ENCODE measurements around the gene CPNE5. TPM values are rescaled to one million over a fixed set of nuclear protein-coding genes. Genes with fewer than 3 reads are reported as not detected.

Gene CPNE5
- total RNA-seq, 2 experiments from 2014 or later, result 4.0 TPM

DNA sequence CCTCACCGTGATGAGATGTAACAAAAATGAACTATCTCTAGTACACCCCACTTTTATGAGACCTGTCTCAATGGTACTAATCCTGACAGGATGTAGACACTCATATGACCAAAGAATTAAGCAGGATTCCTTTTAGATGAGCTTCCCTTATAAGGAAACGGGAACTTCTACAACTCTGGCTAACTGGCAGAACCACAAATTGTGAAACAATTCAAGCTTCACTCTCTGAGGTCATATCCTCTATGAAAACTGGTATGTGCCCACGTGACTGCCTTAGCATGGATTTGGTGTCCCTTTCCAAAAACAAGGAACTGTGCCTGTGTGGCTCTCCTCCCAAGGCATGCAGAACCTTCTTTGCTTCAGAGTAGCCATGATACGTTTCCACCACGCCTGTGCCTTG is 14.1 kb upstream of the CPNE5 start:
- no peaks in the 10 kb centered on the region for H3K27me3 Mint-ChIP-seq
- CTCF ChIA-PET, result interaction anchor here (0.9 to 6.8 kb wide), 13 partner anchors 8 to 362 kb away, joined by 3 to 89 read pairs (median 6); no protein-coding TSS in a partner anchor
- no peak for DNase-seq
- POLR2A ChIA-PET, result interaction anchor here (0.9 to 5.4 kb wide), 6 partner anchors 10 to 133 kb away, joined by 3 to 24 read pairs (median 5); partner anchors contain the start of genes C6orf89, MTCH1 and PPIL1
- peaks cover 44% of the 10 kb centered on the region for H3K36me3 Mint-ChIP-seq (ENCODE audit: low read depth)
- no peak overlapping the region for H3K4me3 Mint-ChIP-seq
- H3K9me3 Mint-ChIP-seq, result no peaks in the 10 kb centered on the region
- peaks cover 5% of the 10 kb centered on the region for H3K4me1 Mint-ChIP-seq
- no peak overlapping the region for H3K27ac Mint-ChIP-seq

DNA sequence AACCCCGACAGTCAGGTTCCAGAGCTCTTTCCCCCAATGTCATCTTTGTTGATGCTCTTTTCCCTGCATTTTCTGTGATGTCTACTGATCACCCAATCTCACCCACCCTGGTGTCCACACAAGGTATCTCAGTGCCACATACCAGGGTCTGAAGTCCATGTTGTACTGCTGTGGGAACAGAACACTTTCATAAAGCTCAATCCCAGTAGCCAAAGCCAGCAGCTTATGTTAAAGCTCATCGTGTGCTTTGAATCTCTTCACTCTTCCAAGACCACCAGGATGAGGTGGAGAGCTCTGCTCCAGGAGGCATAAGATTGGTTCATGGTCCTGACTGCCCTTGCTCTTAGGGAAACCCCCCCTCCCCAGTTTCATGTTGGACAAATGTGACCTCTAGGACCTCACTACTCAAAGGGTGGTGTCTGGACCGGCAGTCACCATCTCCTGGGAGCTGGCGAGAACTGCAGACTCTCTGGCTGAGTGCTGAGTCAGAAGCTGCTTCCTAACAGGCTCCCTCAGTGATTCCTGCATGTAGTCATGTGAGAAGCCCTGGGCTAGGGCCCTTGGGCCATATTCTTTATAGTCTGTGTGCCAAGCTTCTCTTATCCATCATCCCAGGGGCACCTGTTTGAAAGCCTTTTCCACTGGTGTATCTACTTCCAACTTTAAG is 13.4 kb upstream of the CPNE5 start:
- peaks cover 43% of the 10 kb centered on the region for H3K36me3 Mint-ChIP-seq (ENCODE audit: low read depth)
- H3K27me3 Mint-ChIP-seq, result no peaks in the 10 kb centered on the region
- ChIA-PET CTCF (interaction anchor here (0.9 to 6.8 kb wide), 18 partner anchors 8 to 363 kb away, joined by 3 to 89 read pairs (median 4); no protein-coding TSS in a partner anchor), POLR2A (interaction anchor here (0.6 to 5.4 kb wide), 11 partner anchors 8 to 133 kb away, joined by 3 to 24 read pairs (median 4); partner anchors contain the start of genes C6orf89, MTCH1 and PPIL1)
- no peak overlapping the region for H3K4me3 Mint-ChIP-seq
- no peak overlapping the region for H3K27ac Mint-ChIP-seq
- peaks cover 5% of the 10 kb centered on the region for H3K4me1 Mint-ChIP-seq
- H3K9me3 Mint-ChIP-seq, result no peaks in the 10 kb centered on the region
- no peak for DNase-seq

DNA sequence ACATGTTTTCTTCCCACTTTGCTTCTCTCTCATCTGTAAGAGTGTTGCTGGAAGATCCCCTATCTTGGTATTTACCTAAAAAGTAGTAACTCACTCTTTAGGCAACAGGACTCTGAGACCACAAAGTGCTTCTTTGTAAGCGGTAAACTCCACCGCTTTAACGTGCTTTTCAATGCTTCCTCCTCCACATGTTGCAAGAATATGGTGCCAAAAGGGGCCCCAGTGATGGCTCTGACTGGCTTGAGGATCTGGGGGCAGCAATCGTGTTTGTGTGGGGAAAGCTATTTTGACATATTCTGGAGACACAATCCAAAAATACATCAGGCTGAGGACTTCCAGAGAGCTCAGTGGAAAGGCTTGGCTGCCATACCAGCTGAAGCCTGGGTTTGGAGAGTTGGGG is 12.4 kb upstream of the CPNE5 start:
- H3K4me1 Mint-ChIP-seq, result peaks cover 5% of the 10 kb centered on the region
- no peak overlapping the region for H3K27ac Mint-ChIP-seq
- H3K36me3 Mint-ChIP-seq (ENCODE audit: low read depth), result peaks cover 38% of the 10 kb centered on the region
- POLR2A ChIA-PET, result interaction anchor here (0.7 to 5.4 kb wide), 8 partner anchors 9 to 82 kb away, joined by 3 to 24 read pairs (median 4); partner anchors contain the start of genes C6orf89 and PPIL1
- H3K9me3 Mint-ChIP-seq, result no peaks in the 10 kb centered on the region
- CTCF ChIA-PET, result interaction anchor here (0.6 to 6.8 kb wide), 22 partner anchors 9 to 867 kb away, joined by 3 to 89 read pairs (median 5); no protein-coding TSS in a partner anchor
- H3K4me3 Mint-ChIP-seq, result no peak overlapping the region
- DNase-seq, result no peak
- no peaks in the 10 kb centered on the region for H3K27me3 Mint-ChIP-seq

- POLR2A ChIA-PET, result interaction anchor here (1.0 to 5.4 kb wide), 5 partner anchors 9 to 82 kb away, joined by 3 to 24 read pairs (median 6); partner anchors contain the start of genes C6orf89 and PPIL1
- DNase-seq, result peak; percentile 46
- peaks cover 5% of the 10 kb centered on the region for H3K4me1 Mint-ChIP-seq
Measured at GRCh38 chr6:36851149-36851614, 11.9 kb upstream of the CPNE5 start.

GRCh38 chr6:36850021-36850420 is 10.8 kb upstream of the CPNE5 start:
- H3K27ac Mint-ChIP-seq, result no peak overlapping the region
- no peaks in the 10 kb centered on the region for H3K27me3 Mint-ChIP-seq
- H3K36me3 Mint-ChIP-seq (ENCODE audit: low read depth), result peaks cover 28% of the 10 kb centered on the region
- no peak overlapping the region for H3K4me3 Mint-ChIP-seq
- ChIA-PET CTCF (interaction anchor here (1.0 to 6.8 kb wide), 11 partner anchors 13 to 121 kb away, joined by 3 to 89 read pairs (median 7); no protein-coding TSS in a partner anchor), POLR2A (interaction anchor here (5.4 kb wide), 1 partner anchor 25 kb away, joined by 24 read pairs; the partner anchor contains the start of gene PPIL1)
- no peaks in the 10 kb centered on the region for H3K9me3 Mint-ChIP-seq
- peaks cover 5% of the 10 kb centered on the region for H3K4me1 Mint-ChIP-seq
- no peak for DNase-seq

More at GRCh38 chr6:36851149-36851614, 11.9 kb upstream of the CPNE5 start:
- no peak overlapping the region for H3K27ac Mint-ChIP-seq
- H3K4me3 Mint-ChIP-seq, result no peak overlapping the region
- no peaks in the 10 kb centered on the region for H3K9me3 Mint-ChIP-seq
- H3K27me3 Mint-ChIP-seq, result no peaks in the 10 kb centered on the region
- CTCF ChIA-PET, result interaction anchor here (0.6 to 6.8 kb wide), 22 partner anchors 8 to 867 kb away, joined by 3 to 89 read pairs (median 4); no protein-coding TSS in a partner anchor
- H3K36me3 Mint-ChIP-seq (ENCODE audit: low read depth), result peaks cover 34% of the 10 kb centered on the region

- Mint-ChIP-seq H3K4me1 (peaks cover 3% of the 10 kb centered on the region), H3K4me3 (no peak overlapping the region), H3K27me3 (peaks cover 3% of the 10 kb centered on the region), H3K9me3 (no peaks in the 10 kb centered on the region), H3K36me3 (ENCODE audit: low read depth) (peaks cover 17% of the 10 kb centered on the region), H3K27ac (no peak overlapping the region)
- no peak for DNase-seq
- ChIA-PET CTCF (interaction anchor here (1.0 to 6.8 kb wide), 3 partner anchors 65 to 82 kb away, joined by 4 to 89 read pairs (median 48); no protein-coding TSS in a partner anchor), POLR2A (interaction anchor here (0.9 to 5.4 kb wide), 3 partner anchors 11 to 26 kb away, joined by 3 to 24 read pairs (median 5); partner anchors contain the start of gene PPIL1)
Measured at GRCh38 chr6:36848658-36849441, 9.6 kb upstream of the CPNE5 start.

DNA sequence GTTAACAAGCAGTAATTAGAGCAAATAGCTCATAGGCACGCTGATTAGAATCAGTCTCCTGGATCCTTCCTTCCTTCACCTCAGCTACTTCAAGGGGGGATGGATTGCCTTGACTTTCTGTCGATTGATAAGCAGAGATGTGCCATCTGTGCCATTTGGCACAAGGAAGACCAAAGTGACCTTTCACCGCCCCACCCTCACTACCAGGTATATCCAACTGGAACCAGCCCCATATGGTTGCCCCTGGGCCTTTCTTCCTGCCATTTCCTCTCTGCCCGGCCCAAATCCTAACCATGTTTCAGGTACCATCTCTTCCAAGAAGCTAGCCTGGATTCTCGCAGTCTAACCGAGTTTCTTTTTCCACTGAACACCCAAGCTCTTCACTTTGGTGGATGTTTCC is 8.7 kb upstream of the CPNE5 start:
- H3K27ac Mint-ChIP-seq, result no peak overlapping the region

GRCh38 chr6:36847152-36847551 is 7.9 kb upstream of the CPNE5 start:
- Mint-ChIP-seq H3K27me3 (peaks cover 3% of the 10 kb centered on the region), H3K27ac (no peak overlapping the region)
- POLR2A ChIA-PET, result no interaction called here

More for the DNA sequence above, 8.7 kb upstream of the CPNE5 start:
- CTCF ChIA-PET, result interaction anchor here (0.8 to 6.8 kb wide), 4 partner anchors 26 to 170 kb away, joined by 4 to 89 read pairs (median 5); no protein-coding TSS in a partner anchor
- H3K4me3 Mint-ChIP-seq, result no peak overlapping the region
- no peaks in the 10 kb centered on the region for H3K9me3 Mint-ChIP-seq
- DNase-seq, result no peak
- peaks cover under 1% of the 10 kb centered on the region for H3K4me1 Mint-ChIP-seq
- peaks cover 3% of the 10 kb centered on the region for H3K27me3 Mint-ChIP-seq
- H3K36me3 Mint-ChIP-seq (ENCODE audit: low read depth), result peaks cover 12% of the 10 kb centered on the region
- POLR2A ChIA-PET, result interaction anchor here (0.9 kb wide), 1 partner anchor 18 kb away, joined by 5 read pairs; no protein-coding TSS in a partner anchor

DNA sequence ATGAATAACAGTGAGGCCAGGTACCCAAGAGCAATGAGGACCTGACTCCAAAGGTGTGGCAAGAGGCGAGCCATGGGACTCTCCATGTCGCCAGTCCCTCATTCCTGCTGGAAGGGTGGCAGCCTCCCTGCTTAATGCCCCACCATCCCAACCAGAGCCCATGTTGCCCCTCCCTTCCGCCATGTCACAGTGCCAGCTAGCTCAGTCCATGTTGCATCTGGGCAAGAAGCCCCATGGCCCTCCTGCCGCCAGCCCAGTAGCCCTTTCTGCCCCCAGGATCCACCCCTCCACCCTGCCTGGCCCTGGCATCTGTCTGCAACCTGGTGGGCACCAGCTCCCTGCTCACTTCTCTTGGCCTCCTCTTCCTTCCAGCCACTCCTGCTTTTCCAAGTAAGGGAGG is 6.0 kb upstream of the CPNE5 start:
- Mint-ChIP-seq H3K36me3 (ENCODE audit: low read depth) (no peaks in the 10 kb centered on the region), H3K27me3 (peaks cover 13% of the 10 kb centered on the region), H3K4me3 (no peak overlapping the region), H3K27ac (no peak overlapping the region), H3K9me3 (no peaks in the 10 kb centered on the region), H3K4me1 (peaks cover 8% of the 10 kb centered on the region)
- POLR2A ChIA-PET, result no interaction called here
- DNase-seq, result no peak
- CTCF ChIA-PET, result interaction anchor here (1.7 to 2.4 kb wide), 2 partner anchors 40 to 230 kb away, joined by 6 read pairs; partner anchors contain the start of gene C6orf89

More at GRCh38 chr6:36847152-36847551, 7.9 kb upstream of the CPNE5 start:
- CTCF ChIA-PET, result interaction anchor here (0.8 to 6.8 kb wide), 5 partner anchors 27 to 171 kb away, joined by 4 to 89 read pairs (median 5); partner anchors contain the start of gene C6orf89
- Mint-ChIP-seq H3K4me3 (no peak overlapping the region), H3K36me3 (ENCODE audit: low read depth) (peaks cover 8% of the 10 kb centered on the region), H3K4me1 (no peaks in the 10 kb centered on the region), H3K9me3 (no peaks in the 10 kb centered on the region)
- DNase-seq, result no peak

DNA sequence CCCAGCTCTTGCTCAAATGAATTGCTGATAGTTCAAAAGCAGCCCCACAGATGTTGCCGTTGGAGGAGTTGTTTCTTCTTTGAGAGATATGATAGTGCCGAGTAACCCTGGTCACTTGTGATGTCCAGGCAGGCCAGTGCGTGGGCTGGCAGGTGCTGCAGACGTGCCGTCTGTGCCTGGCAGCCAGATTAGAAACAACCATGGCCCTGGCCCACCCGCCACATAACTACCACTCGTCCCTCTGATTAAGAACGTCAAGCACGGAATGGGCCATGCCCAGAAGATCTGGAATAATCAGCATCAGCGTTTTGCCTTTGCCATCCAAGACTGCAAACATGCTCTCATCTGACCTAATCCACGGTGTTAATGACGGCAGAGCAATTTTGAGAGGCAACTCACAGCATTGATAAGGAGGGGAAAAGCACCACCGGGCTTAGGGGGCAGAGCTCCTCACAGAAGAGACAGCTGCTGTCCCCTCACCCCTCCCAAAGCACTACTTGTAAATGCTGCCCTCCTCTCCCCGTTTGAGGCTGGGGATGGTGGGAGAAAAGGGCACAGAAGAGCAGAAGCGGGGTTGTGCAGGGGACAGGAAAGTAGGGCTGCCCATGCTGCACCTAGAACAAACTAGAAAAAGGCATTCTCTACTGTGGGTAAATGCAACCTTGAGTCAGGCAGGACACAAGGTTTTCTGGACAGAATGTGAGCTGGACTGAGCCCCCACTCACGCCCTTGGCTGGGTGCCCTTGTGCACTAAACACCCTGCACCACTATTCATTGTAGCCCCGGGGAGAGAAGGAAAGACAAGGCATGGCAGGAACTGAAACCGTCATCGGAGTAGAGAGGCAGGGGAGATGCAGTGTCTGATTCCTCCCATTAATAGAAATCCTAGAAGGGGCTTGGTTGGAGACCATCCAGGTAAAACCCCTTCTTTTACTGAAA is 5.3 kb upstream of the CPNE5 start:
- Mint-ChIP-seq H3K36me3 (ENCODE audit: low read depth) (no peaks in the 10 kb centered on the region), H3K4me1 (peaks cover 10% of the 10 kb centered on the region), H3K27ac (no peak overlapping the region), H3K4me3 (no peak overlapping the region), H3K9me3 (no peaks in the 10 kb centered on the region), H3K27me3 (peaks cover 17% of the 10 kb centered on the region)
- DNase-seq, result no peak
- ChIA-PET POLR2A (no interaction called here), CTCF (interaction anchor here (0.5 to 1.7 kb wide), 2 partner anchors 103 to 229 kb away, joined by 3 to 6 read pairs; no protein-coding TSS in a partner anchor)

GRCh38 chr6:36843170-36843569 is 3.9 kb upstream of the CPNE5 start:
- no peaks in the 10 kb centered on the region for H3K36me3 Mint-ChIP-seq (ENCODE audit: low read depth)
- H3K4me3 Mint-ChIP-seq, result no peak overlapping the region
- ChIA-PET POLR2A (no interaction called here), CTCF (interaction anchor here (1.3 kb wide), 1 partner anchor 8 kb away, joined by 5 read pairs; no protein-coding TSS in a partner anchor)
- no peak overlapping the region for H3K27ac Mint-ChIP-seq
- H3K9me3 Mint-ChIP-seq, result no peaks in the 10 kb centered on the region
- peaks cover 14% of the 10 kb centered on the region for H3K4me1 Mint-ChIP-seq
- no peak for DNase-seq
- peaks cover 27% of the 10 kb centered on the region for H3K27me3 Mint-ChIP-seq

Data from activated CD4-positive, alpha-beta memory T cell treated with anti-CD3 and anti-CD28 coated beads, Interleukin-2, amount 10 ng/mL, durations not matched to agents 7 days and 5 days (primary cell).